ENCODE measurements around the gene EFS. TPM values are rescaled to one million over a fixed set of nuclear protein-coding genes. Genes with fewer than 3 reads are reported as not detected.

The EFS gene
- total and polyA plus RNA-seq, 2 donors (not counting 1 experiment from before 2014, with no cell fraction given), result not detected

- Histone ChIP-seq H2AFZ (ENCODE audit: insufficient read depth, low read depth, low read length, poor library complexity, severe bottlenecking) (no peak overlapping the region), H3K9me3 (ENCODE audit: control extremely low read depth in 1 of 3, control insufficient read depth in 2 of 3, insufficient read depth in 1 of 3, low read length in 2 of 3) (peaks cover 0 to 3% (median 0%) of the 10 kb centered on the region in 3 donors), H3K9ac (ENCODE audit: low read length) (no peak overlapping the region), H4K20me1 (ENCODE audit: control insufficient read depth, insufficient read depth, low read length, poor library complexity, severe bottlenecking) (no peaks in the 10 kb centered on the region), H3K27ac (ENCODE audit: low read length in 2 of 2) (no peak overlapping the region), H3K79me2 (ENCODE audit: control insufficient read depth, insufficient read depth, low read length) (no peaks in the 10 kb centered on the region), H3K4me1 (ENCODE audit: control insufficient read depth in 2 of 2, insufficient read depth in 2 of 2, low read length in 2 of 2) (no peaks in the 10 kb centered on the region), H3K4me3 (ENCODE audit: control extremely low read depth in 1 of 5, extremely low read depth in 1 of 5, insufficient read depth in 1 of 5, low read depth in 2 of 5, low read length in 4 of 5) (no peak overlapping the region), H3K36me3 (replicated peaks in 1 of 2; ENCODE audit: control extremely low read depth in 1 of 2, control insufficient read depth in 1 of 2, extremely low read depth in 1 of 2, insufficient read depth in 2 of 2, low read length in 1 of 2) (no peaks in the 10 kb centered on the region), H3K27me3 (replicated peaks in 1 of 4; ENCODE audit: control extremely low read depth in 1 of 4, control insufficient read depth in 3 of 4, insufficient read depth in 4 of 4, low read length in 3 of 4) (peaks cover 0 to 22% (median 5%) of the 10 kb centered on the region in 4 experiments), H3K4me2 (replicated peaks; ENCODE audit: low read depth, low read length, poor library complexity, severe bottlenecking) (no peak overlapping the region)
- intact Hi-C loops (cut with micrococcal nuclease), result no loop called here
- no peaks in the 10 kb centered on the region for H3K4me1 Mint-ChIP-seq
- no peak overlapping the region for H3K27ac Mint-ChIP-seq
- no peak for ATAC-seq (ENCODE audit: low read depth)
- H3K9me3 Mint-ChIP-seq (ENCODE audit: insufficient read depth), result no peaks in the 10 kb centered on the region
- ChIA-PET POLR2A (no interaction called here), CTCF (interaction anchor here (0.7 to 1.7 kb wide), 2 partner anchors 19 to 34 kb away, joined by 3 to 4 read pairs; no protein-coding TSS in a partner anchor)
- TF ChIP-seq CTCF (IDR thresholded peaks at IDR 0.05) (no peak), EZH2 (IDR thresholded peaks at IDR 0.05; ENCODE audit: borderline replicate concordance, insufficient read depth, low read depth, low read length, poor library complexity, severe bottlenecking) (no peak)
- H3K27me3 Mint-ChIP-seq, result peaks cover 32% of the 10 kb centered on the region
- 86% methylated on average over 6 of the region's 11 CpGs for WGBS (ENCODE audit: insufficient coverage)
- DNase-seq, result no peak
- H3K4me3 Mint-ChIP-seq, result no peak overlapping the region
Measured at GRCh38 chr14:23360496-23360895, 4.5 kb downstream of the EFS start.

- Histone ChIP-seq H3K9me3 (ENCODE audit: control extremely low read depth in 1 of 3, control insufficient read depth in 2 of 3, insufficient read depth in 1 of 3, low read length in 2 of 3) (peaks cover 0 to 1% (median 0%) of the 10 kb centered on the region in 3 donors), H3K4me3 (ENCODE audit: control extremely low read depth in 1 of 5, extremely low read depth in 1 of 5, insufficient read depth in 1 of 5, low read depth in 2 of 5, low read length in 4 of 5) (no peak overlapping the region), H3K4me2 (replicated peaks; ENCODE audit: low read depth, low read length, poor library complexity, severe bottlenecking) (no peak overlapping the region), H2AFZ (ENCODE audit: insufficient read depth, low read depth, low read length, poor library complexity, severe bottlenecking) (no peak overlapping the region), H3K27ac (ENCODE audit: low read length in 2 of 2) (no peak overlapping the region), H3K27me3 (replicated peaks in 1 of 4; ENCODE audit: control extremely low read depth in 1 of 4, control insufficient read depth in 3 of 4, insufficient read depth in 4 of 4, low read length in 3 of 4) (peaks cover 0 to 26% (median 4%) of the 10 kb centered on the region in 4 experiments), H3K4me1 (ENCODE audit: control insufficient read depth in 2 of 2, insufficient read depth in 2 of 2, low read length in 2 of 2) (no peaks in the 10 kb centered on the region), H3K36me3 (replicated peaks in 1 of 2; ENCODE audit: control extremely low read depth in 1 of 2, control insufficient read depth in 1 of 2, extremely low read depth in 1 of 2, insufficient read depth in 2 of 2, low read length in 1 of 2) (no peaks in the 10 kb centered on the region), H3K9ac (ENCODE audit: low read length) (no peak overlapping the region), H3K79me2 (ENCODE audit: control insufficient read depth, insufficient read depth, low read length) (no peaks in the 10 kb centered on the region), H4K20me1 (ENCODE audit: control insufficient read depth, insufficient read depth, low read length, poor library complexity, severe bottlenecking) (no peaks in the 10 kb centered on the region)
- CTCF ChIA-PET, result interaction anchor here (0.7 to 1.7 kb wide), 2 partner anchors 20 to 33 kb away, joined by 3 to 4 read pairs; no protein-coding TSS in a partner anchor
- Mint-ChIP-seq H3K27me3 (peaks cover 36% of the 10 kb centered on the region), H3K4me1 (no peaks in the 10 kb centered on the region), H3K27ac (no peak overlapping the region), H3K9me3 (ENCODE audit: insufficient read depth) (no peaks in the 10 kb centered on the region), H3K4me3 (no peak overlapping the region)
- ATAC-seq (ENCODE audit: low read depth) (no peak), DNase-seq (no peak)
- WGBS (ENCODE audit: insufficient coverage), result 88% methylated on average over 17 of the region's 22 CpGs
- POLR2A ChIA-PET, result no interaction called here
- no peak for TF ChIP-seq EZH2 (IDR thresholded peaks at IDR 0.05; ENCODE audit: borderline replicate concordance, insufficient read depth, low read depth, low read length, poor library complexity, severe bottlenecking)
- TF ChIP-seq CTCF (IDR thresholded peaks at IDR 0.05), result no peak
- intact Hi-C loops (cut with micrococcal nuclease), result no loop called here
Measured at GRCh38 chr14:23359722-23360447, 5.1 kb downstream of the EFS start.

All from B cell (primary cell).